TTC549 (cell line): ENCODE data around the gene KLHDC4.

Experiments
- FAIRE-seq: peaks from 2 replicates; lab custom pipeline; 2012; peaks lifted over from hg19 to GRCh38; lab: Jason Lieb, UNC

KLHDC4 gene

GRCh38 chr16:87698676-87699199 is 67.0 kb downstream of the KLHDC4 start:
- no peak for FAIRE-seq

- FAIRE-seq, result no peak
Measured at GRCh38 chr16:87698241-87698640, 67.5 kb downstream of the KLHDC4 start.

- FAIRE-seq, result no peak
Measured at GRCh38 chr16:87697792-87698191, 68.0 kb downstream of the KLHDC4 start.

- no peak for FAIRE-seq
Measured at GRCh38 chr16:87697256-87697655, 68.5 kb downstream of the KLHDC4 start.

DNA sequence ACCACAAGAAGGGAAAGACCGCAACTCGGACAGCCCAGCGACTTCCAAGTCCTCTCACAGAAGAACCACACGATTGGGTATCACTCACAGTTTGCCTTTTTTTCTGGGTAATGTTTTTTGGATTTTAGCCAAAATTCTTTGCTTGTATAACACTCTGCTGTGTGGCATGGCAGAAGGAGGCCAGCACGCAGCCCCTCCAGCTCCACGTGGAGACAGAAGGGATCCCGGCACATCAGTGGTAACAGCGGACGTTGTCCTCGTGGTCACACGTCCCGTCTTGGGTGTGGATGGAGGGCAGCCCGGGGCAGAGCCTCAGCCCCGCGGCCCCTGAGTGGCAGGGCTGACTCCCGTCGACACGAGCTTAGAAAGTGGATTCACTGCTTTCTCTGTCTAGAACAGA is 69.1 kb downstream of the KLHDC4 start:
- no peak for FAIRE-seq

DNA sequence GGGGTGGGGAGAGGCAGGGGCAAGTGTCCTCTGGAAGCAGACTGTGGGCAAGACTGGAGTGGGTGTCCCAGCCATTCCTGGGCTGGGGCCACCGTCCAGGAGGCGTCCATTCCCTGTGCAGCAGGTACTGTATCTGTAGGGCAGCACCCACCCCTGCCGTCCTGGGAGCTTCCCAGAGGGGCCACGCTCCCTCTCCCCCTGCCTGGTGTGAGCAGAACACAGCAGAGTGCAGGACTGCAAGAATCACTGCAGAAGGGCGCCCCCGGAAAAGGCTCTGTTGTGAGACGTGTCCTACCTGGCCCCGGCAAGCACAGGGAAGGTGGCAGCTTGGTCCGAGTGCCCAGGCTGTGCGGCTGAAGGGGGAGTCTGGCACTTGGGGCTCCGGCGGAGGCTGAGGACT is 70.3 kb downstream of the KLHDC4 start:
- FAIRE-seq, result no peak

DNA sequence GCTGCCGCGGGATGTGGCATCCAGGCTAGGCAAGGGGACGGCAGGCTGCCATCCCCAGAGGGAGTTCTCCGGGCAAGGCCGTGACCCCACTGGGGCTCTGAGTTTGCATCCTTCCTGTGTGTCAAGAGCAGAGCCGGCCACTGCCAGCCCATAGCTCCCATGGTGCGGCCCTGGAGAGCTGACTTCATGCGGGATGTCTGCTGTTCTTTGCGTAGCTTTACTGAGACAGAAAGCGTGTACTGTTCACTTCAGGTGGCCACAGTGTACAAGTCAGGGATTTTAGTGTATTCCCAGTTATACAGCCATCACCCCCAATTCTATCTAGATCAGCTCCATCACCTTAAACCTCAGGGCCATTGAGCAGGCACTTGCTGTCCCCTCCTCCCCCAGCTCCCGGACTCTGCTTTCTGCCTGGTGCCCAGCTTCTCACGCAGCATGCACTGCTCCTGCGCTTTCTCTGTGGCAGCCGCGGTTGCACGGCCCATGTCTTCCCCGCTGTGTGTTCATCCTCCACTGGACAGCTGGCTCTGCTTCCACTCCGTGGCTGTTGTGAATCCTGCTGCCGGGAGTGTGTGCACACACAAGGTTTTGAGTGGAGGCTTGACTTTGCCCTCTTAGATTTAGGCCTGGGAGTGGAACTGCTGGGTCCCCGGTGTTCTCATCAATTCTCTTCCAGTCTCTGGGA is 71.2 kb downstream of the KLHDC4 start:
- FAIRE-seq, result no peak

- FAIRE-seq, result no peak
Measured at GRCh38 chr16:87693827-87694226, 72.0 kb downstream of the KLHDC4 start.

- no peak for FAIRE-seq
Measured at GRCh38 chr16:87692756-87693155, 73.0 kb downstream of the KLHDC4 start.

DNA sequence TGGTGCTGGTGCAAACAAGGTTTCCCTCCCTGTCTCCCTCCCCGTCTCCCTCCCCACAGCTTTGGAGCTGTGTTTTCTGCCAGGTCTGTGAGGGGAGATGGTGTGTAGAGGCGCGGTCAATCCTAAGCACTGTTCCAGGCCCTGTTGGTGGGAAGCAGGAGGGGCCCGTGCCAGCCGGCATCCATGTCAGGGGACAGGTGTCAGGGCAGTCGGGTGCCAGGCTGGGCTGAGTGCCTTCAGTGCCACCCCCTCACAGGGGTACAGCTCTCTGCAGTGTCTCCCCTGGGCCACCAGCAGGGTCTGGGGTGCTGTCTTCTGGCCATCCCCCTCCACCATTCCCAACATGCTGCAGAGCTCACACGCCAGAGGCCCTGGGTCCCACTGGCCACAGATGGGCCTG is 73.6 kb downstream of the KLHDC4 start:
- FAIRE-seq, result no peak

- FAIRE-seq, result no peak
Measured at GRCh38 chr16:87691686-87692079, 74.1 kb downstream of the KLHDC4 start.

DNA sequence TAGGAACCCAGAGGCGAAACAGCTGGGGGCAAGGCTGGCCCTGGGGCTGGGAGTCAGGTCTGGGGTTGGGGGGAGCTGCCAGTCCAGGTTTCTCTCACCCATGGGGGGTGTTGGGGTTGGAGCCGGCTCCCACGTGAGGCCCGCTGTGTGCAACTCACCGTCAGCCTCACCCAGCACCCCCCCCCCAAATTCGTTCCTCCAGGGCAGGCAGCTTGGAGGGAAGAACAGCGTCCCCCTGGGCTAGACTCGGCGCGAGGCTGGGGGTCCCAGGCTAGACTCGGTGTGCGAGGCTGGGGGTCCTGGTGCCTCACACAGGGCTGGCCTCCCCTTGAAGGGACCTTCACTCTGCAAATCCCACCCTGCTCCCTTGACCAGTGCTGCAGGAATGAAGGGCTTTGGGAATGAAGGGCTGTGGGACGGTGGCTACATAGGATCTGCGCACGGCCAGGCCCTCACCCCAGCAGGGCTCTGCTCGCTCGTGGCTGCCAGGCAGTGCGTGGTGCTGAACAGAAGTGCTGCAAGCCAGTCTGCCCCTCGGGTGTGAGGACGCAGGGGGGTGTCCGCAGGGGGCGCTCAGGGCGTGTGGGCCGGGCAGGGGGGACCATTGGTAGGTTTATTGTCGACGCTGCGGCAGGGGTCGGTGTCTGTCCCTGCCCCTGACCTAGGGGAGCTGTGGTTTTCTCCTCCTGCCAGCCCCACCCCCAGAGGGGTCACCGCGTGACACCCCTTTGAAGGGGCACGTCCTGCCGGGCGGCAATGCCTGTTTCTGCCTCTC is 74.7 kb downstream of the KLHDC4 start:
- no peak for FAIRE-seq

GRCh38 chr16:87689956-87690465 is 75.8 kb downstream of the KLHDC4 start:
- no peak for FAIRE-seq

DNA sequence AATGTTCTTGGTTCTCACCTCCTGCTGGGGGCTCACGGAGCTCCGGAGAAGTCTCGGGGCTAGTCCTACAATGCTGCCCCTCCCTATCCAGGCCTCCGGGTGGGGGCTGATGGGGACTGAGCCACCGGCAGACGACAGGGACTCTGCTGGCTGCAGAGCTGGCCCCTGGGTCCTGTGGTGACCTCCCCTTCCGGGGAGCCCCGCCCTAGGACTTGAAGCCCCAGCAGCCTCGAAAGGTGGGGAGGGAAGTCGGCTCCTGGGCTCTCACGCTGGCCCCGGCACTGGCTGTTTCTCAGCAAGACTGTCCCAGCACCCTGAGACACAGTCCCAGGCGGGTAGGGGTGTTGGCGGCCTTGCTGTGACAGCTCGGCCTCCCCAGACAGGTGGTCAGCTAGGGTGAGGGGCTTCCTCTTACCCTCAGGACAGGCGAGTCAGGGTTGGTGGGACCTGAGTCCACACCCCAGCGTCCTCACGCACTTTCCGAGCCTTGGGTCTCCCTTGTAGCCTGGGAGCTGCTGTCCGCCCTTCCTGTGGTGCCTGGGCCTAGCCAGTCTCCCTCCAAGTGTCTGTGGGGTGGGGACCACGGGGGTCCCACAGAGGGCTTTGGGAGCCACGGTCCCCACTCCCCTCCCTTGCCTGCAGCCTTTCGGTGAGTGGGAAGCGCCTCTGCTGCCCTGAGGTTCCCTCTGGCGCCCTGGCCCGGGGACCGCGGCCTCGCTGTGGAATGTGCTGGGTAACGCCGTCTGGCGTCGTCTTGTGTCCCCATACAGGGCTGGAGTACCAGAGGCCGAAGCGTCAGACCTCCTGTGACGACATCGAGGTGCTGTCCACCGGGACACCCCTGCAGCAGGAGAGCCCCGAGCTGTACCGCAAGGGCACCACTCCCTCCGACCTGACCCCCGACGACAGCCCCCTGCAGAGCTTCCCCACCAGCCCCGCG is 76.6 kb downstream of the KLHDC4 start:
- no peak for FAIRE-seq

- no peak for FAIRE-seq
Measured at GRCh38 chr16:87687998-87688529, 77.7 kb downstream of the KLHDC4 start.

GRCh38 chr16:87687126-87687910 is 78.5 kb downstream of the KLHDC4 start:
- no peak for FAIRE-seq

DNA sequence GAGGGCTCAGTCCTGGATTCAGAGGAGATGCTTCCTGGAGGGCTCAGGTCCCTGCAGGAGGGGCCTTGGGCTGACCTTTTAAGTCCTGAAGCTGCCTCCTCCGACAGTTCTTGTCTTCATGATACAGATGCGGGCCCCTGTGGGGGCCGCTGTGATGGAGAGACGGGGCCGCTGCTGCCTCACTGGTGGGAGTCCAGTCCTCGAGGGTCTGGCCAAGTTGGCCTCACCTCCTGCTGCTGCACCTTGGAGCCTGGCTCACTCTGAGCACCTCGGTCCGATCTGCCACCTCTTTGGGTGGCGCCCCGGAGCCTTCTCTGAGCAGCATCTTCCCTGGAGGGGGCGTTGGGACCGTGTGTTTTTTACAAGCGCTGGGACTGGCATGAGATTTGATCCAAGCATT is 79.1 kb downstream of the KLHDC4 start:
- no peak for FAIRE-seq

DNA sequence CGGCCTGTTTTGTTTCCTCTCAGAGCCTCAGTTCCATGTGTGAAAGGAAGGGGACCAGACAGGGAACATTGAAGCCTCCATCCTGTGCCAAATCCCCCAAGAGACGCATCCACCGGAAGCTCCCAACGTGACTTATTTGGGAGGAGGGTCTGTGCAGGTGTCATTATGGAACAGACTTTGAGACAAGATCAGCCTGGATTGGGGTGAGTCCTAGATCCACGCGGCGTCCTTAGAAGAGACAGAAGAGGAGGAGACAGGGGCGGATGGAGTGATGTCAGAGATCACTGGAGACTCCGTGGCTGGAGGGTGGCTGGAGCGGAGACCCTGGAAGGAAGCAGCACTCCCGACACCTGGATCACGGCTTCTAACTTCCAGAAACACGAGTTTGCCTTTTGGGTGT is 80.0 kb downstream of the KLHDC4 start:
- no peak for FAIRE-seq

DNA sequence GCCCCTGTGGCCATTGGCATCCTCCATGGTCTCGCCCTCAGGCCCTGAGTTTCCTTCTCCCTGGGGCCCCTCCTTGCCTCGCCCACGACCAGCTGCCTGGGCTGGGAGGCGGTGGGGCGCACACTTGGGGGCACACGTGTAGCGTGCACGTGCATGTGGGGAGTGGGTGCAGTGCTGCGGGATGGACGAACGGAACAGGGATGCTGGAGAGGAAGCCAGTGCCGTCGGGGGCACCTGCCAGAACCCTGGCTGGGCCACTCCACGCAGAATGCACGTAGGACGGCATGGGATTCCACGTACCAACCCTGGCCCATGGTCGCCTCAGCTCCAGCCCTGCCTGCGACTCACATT is 80.4 kb downstream of the KLHDC4 start:
- FAIRE-seq, result no peak

- no peak for FAIRE-seq
Measured at GRCh38 chr16:87684711-87685404, 80.9 kb downstream of the KLHDC4 start.
